Loucy (cell line): ENCODE data around the gene RNF19B.
"Not testable (repeated sequence)": the region's sequence is repeated elsewhere in the genome, so short reads cannot be mapped to it uniquely, and the experiment has no call there.

Source experiments
- H2AFZ ChIP-seq: fragments of 200-600 bp; sonication (generic); 2 replicates; pipeline ENCODE4 v1.6.0; 2016; ENCODE audit warnings: antibody characterized with exemption, mild to moderate bottlenecking, low read length, moderate library complexity
- H3F3A ChIP-seq: fragments of 200-600 bp; 2 replicates; pipeline ENCODE4 v1.6.0; 2016; ENCODE audit warnings: antibody characterized with exemption, low read depth, mild to moderate bottlenecking
- H3K27me3 ChIP-seq: fragments of 200-600 bp; sonication (generic); 2 replicates; pipeline ENCODE4 v1.6.1; 2014; ENCODE audit warnings: low read length, mild to moderate bottlenecking; ENCODE audit not compliant: insufficient read depth, poor library complexity, severe bottlenecking
- H3K36me3 ChIP-seq: fragments of 200-600 bp; sonication (generic); 2 replicates; pipeline ENCODE4 v1.6.1; 2016; ENCODE audit warnings: low read length; ENCODE audit not compliant: insufficient read depth
- H3K4me1 ChIP-seq: fragments of 200-600 bp; sonication (generic); 2 replicates; pipeline ENCODE4 v1.5.1; 2014; ENCODE audit warnings: low read length, mild to moderate bottlenecking; ENCODE audit not compliant: insufficient read depth, poor library complexity, severe bottlenecking
- H3K4me2 ChIP-seq: fragments of 200-600 bp; sonication (generic); 2 replicates; pipeline ENCODE4 v1.6.0; 2014; ENCODE audit warnings: antibody characterized with exemption, low read length, low read depth, mild to moderate bottlenecking; ENCODE audit not compliant: poor library complexity, severe bottlenecking
- H3K4me3 ChIP-seq: fragments of 200-600 bp; sonication (generic); 2 replicates; pipeline ENCODE4 v1.5.1; 2014; ENCODE audit warnings: low read length, mild to moderate bottlenecking, mixed read lengths; ENCODE audit not compliant: poor library complexity, severe bottlenecking
- H3K79me2 ChIP-seq: fragments of 200-600 bp; sonication (generic); 2 replicates; pipeline ENCODE4 v1.6.1; 2014; ENCODE audit warnings: low read length; ENCODE audit not compliant: insufficient read depth
- H3K9ac ChIP-seq: fragments of 200-600 bp; sonication (generic); 2 replicates; pipeline ENCODE4 v1.6.0; 2014; ENCODE audit warnings: mild to moderate bottlenecking, low read depth, low read length, moderate library complexity; ENCODE audit not compliant: poor library complexity, severe bottlenecking
- H3K9me2 ChIP-seq: fragments of 200-600 bp; sonication (generic); replicated peaks from 2 replicates; pipeline ENCODE4 v1.6.1; 2016; ENCODE audit warnings: low read depth, low read length, mixed read lengths
- H3K9me3 ChIP-seq: fragments of 200-600 bp; sonication (generic); 2 replicates; pipeline ENCODE4 v1.6.1; 2014; ENCODE audit warnings: mild to moderate bottlenecking, antibody characterized with exemption, low read length, low read depth; ENCODE audit not compliant: insufficient read depth
- H4K20me1 ChIP-seq: fragments of 200-600 bp; sonication (generic); 2 replicates; pipeline ENCODE4 v1.6.0; 2014; ENCODE audit warnings: antibody characterized with exemption, low read length, mild to moderate bottlenecking; ENCODE audit not compliant: insufficient read depth, poor library complexity, severe bottlenecking
- EZH2phosphoT487 ChIP-seq: fragments of 200-600 bp; IDR thresholded peaks from 2 replicates; pipeline ENCODE4 v1.6.1; 2018; ENCODE audit warnings: antibody characterized with exemption, mild to moderate bottlenecking, moderate library complexity, borderline replicate concordance
- TF ChIP-seq, protein P1 (sequence below): fragments of 200-600 bp; sonication (generic); conservative IDR thresholded peaks from 2 replicates; pipeline ENCODE4 v1.5.1; 2014; ENCODE audit warnings: mild to moderate bottlenecking, antibody characterized with exemption, low read length

RNF19B gene

DNA sequence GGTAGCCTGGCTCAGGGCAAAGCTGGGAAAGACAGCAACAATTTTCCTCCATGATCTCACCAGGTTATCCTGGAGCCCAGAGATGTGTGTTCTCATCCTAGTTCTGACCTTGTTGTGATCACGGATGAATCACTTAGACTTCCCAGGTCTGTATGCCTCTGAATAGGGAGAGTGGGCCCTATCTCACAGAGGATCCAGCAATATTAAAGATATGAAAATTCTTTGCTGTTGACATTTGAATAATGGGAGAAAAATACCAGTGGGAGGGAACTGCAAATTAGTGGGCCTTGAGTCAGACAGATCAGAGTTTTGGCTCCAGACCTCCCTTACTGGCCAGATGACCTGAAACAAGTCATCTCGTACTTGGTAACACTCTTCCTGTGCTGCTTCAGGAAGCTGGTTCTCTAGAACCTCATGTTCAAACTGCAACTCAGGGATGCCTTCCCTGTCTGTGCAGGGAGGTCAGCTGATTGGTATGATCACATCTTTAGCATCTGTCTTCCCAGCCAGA, 32.8 kb upstream of the RNF19B start:
- peak overlapping the region; percentile 2 for H3K9ac ChIP-seq

DNA sequence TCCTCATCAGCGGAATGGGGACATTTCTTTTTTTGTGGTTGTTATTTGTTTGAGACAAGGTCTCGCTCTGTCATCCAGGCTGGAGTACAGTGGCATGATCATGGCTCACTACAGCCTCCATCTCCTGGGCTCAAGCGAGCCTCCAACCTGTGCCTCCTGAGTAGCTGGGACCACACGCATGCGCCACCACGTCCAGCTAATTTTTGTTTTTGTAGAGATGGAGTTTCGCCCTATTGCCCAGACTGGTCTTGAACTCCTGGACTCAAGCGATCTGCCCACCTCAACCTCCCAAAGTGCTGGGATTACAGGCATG, 28.7 kb upstream of the RNF19B start:
- H3K4me3 ChIP-seq, H3K27me3 ChIP-seq, H3K9ac ChIP-seq, H4K20me1 ChIP-seq, H2AFZ ChIP-seq, H3K79me2 ChIP-seq, H3K9me3 ChIP-seq, H3K9me2 ChIP-seq, H3F3A ChIP-seq, H3K36me3 ChIP-seq, H3K4me2 ChIP-seq: not testable (repeated sequence)
- H3K4me1 ChIP-seq = peaks cover 40% of the 10 kb centered on the region

More for the DNA sequence above, 32.8 kb upstream of the RNF19B start:
- H3K36me3 ChIP-seq = no peaks in the 10 kb centered on the region
- no peaks in the 10 kb centered on the region for H4K20me1 ChIP-seq
- H3K9me3 ChIP-seq = no peaks in the 10 kb centered on the region
- no peaks in the 10 kb centered on the region for H3K27me3 ChIP-seq
- no peaks in the 10 kb centered on the region for H3K79me2 ChIP-seq
- H3K4me1 ChIP-seq = peaks cover 21% of the 10 kb centered on the region
- TF ChIP-seq, protein P1, sequence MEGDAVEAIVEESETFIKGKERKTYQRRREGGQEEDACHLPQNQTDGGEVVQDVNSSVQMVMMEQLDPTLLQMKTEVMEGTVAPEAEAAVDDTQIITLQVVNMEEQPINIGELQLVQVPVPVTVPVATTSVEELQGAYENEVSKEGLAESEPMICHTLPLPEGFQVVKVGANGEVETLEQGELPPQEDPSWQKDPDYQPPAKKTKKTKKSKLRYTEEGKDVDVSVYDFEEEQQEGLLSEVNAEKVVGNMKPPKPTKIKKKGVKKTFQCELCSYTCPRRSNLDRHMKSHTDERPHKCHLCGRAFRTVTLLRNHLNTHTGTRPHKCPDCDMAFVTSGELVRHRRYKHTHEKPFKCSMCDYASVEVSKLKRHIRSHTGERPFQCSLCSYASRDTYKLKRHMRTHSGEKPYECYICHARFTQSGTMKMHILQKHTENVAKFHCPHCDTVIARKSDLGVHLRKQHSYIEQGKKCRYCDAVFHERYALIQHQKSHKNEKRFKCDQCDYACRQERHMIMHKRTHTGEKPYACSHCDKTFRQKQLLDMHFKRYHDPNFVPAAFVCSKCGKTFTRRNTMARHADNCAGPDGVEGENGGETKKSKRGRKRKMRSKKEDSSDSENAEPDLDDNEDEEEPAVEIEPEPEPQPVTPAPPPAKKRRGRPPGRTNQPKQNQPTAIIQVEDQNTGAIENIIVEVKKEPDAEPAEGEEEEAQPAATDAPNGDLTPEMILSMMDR = no peak
- TF ChIP-seq EZH2phosphoT487 = no peak
- H2AFZ ChIP-seq = no peak overlapping the region
- H3K9me2 ChIP-seq = no peaks in the 10 kb centered on the region
- H3K4me3 ChIP-seq = no peak overlapping the region
- H3K4me2 ChIP-seq = peak overlapping the region; percentile 33
- H3F3A ChIP-seq = no peaks in the 10 kb centered on the region

DNA sequence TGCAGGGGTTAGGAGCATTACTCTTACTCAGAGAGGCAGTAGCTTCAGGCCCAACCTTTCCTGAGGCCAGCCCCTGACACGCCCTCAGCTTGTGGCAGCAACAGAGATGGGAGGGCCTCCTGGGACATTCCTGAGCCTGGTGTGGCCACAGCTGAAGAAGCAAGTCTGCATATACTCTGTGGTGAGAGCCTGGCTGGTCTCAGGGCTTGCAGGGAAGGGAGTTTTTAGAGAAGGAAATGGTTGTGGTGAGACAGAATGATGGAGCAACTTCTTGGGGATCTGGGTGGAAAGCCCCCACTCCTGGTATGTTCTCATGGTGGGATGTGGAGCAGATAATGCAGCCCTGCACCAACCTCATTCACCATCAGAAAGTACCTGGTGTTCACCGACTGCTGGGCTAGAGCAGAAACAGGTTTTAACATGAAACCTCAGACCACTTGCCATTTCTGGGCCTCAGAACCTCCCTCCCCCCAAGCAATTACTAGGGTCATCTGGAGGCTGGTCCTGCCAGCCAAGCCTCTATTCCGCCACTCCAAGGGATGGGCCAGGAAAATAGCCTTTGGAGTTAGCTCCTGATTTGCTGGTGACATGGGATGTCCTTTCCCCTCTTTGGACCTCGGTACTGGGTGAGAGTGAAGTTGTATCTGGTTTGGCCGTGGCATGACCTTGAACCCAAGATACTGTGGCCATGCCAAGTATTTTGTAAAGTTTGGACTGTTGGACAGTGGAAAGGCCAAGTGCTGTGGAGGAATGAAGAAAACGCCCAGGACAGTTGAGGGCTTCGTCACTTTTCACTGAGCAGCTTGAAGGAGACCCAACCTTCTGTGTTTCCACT, 28.1 kb upstream of the RNF19B start:
- Histone ChIP-seq H3K4me3 (peak overlapping the region; percentile 21), H3K9me3 (no peaks in the 10 kb centered on the region), H3K4me2 (peak overlapping the region; percentile 61), H3K9ac (peak overlapping the region; percentile 27), H3K9me2 (no peaks in the 10 kb centered on the region), H3K79me2 (no peaks in the 10 kb centered on the region), H2AFZ (no peak overlapping the region), H3F3A (peaks cover 4% of the 10 kb centered on the region; the same call in 1 of the 2 replicates), H4K20me1 (no peaks in the 10 kb centered on the region), H3K27me3 (no peaks in the 10 kb centered on the region), H3K36me3 (no peaks in the 10 kb centered on the region), H3K4me1 (peaks cover 34% of the 10 kb centered on the region)
- no peak for TF ChIP-seq EZH2phosphoT487
- TF ChIP-seq, protein P1 = no peak
